Activated CD8-positive, alpha-beta memory T cell treated with anti-CD3 and anti-CD28 coated beads, Interleukin-2, amount 10 ng/mL, durations not matched to agents 7 days and 5 days (primary cell): ENCODE results near the gene PKD1. TPM values are rescaled to one million over a fixed set of nuclear protein-coding genes. Genes with fewer than 3 reads are reported as not detected.

Source experiments
- ATAC-seq: fragments of 150-1000 bp; cut with Tn5 transposase; one replicate; pipeline ENCODE4 v1.10.0; 2021; ENCODE audit warnings: moderate library complexity
- CTCF ChIA-PET: fragments of 350-600 bp; sonication (Branson Sonifier 250); formaldehyde crosslinking; loops from one replicate; lab custom pipeline; 2021; ENCODE audit warnings: antibody characterized with exemption; lab: Charles Lee
- DNase-seq: peaks from one replicate; pipeline ENCODE4 v3.0.0-alpha.2; 2020
- H3K27ac Mint-ChIP-seq: one replicate; pipeline ENCODE4 v1.8.0; 2021; ENCODE audit warnings: mild to moderate bottlenecking, mixed read lengths
- H3K27me3 Mint-ChIP-seq: one replicate; pipeline ENCODE4 v1.8.0; 2021; ENCODE audit warnings: mixed read lengths
- H3K36me3 Mint-ChIP-seq: one replicate; pipeline ENCODE4 v1.8.0; 2021; ENCODE audit warnings: mild to moderate bottlenecking, mixed read lengths
- H3K4me1 Mint-ChIP-seq: one replicate; pipeline ENCODE4 v1.8.0; 2021; ENCODE audit warnings: mixed read lengths
- H3K4me3 Mint-ChIP-seq: one replicate; pipeline ENCODE4 v1.8.0; 2021; ENCODE audit warnings: mild to moderate bottlenecking, moderate library complexity, mixed read lengths
- H3K9me3 Mint-ChIP-seq: one replicate; pipeline ENCODE4 v1.8.0; 2022; ENCODE audit warnings: low read depth, mixed read lengths
- total RNA-seq, 2 experiments: library from RNA; stranded (reverse); gene quantifications; one replicate each; pipeline ENCODE4 v1.2.3, GENCODE V29; 2021

The PKD1 gene
- total RNA-seq, 2 experiments from 2014 or later = 60.1 to 100 TPM

DNA sequence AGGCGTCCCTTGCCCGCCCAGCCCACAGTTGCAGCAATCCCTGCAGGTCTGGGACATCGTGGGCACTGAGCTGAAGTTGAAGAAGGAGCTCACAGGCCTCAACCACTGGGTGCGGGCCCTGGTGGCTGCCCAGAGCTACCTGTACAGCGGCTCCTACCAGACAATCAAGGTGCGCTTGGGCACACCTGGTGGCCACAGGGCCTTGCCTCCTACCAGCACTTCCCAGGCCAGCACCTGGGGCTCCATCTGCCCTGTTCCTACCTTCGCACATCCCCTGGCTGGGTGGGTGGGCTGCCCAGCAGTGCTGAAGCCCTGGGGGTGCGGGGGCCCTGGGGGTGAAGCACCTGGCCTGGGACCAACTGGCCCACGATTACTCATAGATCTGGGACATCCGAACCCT, 39.8 kb upstream of the PKD1 start:
- DNase-seq = no peak
- CTCF ChIA-PET = no interaction called here
- H3K27ac Mint-ChIP-seq = no peak overlapping the region
- no peaks in the 10 kb centered on the region for H3K4me1 Mint-ChIP-seq
- peaks cover 12% of the 10 kb centered on the region for H3K36me3 Mint-ChIP-seq
- no peak overlapping the region for H3K4me3 Mint-ChIP-seq
- no peak for ATAC-seq
- H3K27me3 Mint-ChIP-seq = no peaks in the 10 kb centered on the region
- no peaks in the 10 kb centered on the region for H3K9me3 Mint-ChIP-seq

DNA sequence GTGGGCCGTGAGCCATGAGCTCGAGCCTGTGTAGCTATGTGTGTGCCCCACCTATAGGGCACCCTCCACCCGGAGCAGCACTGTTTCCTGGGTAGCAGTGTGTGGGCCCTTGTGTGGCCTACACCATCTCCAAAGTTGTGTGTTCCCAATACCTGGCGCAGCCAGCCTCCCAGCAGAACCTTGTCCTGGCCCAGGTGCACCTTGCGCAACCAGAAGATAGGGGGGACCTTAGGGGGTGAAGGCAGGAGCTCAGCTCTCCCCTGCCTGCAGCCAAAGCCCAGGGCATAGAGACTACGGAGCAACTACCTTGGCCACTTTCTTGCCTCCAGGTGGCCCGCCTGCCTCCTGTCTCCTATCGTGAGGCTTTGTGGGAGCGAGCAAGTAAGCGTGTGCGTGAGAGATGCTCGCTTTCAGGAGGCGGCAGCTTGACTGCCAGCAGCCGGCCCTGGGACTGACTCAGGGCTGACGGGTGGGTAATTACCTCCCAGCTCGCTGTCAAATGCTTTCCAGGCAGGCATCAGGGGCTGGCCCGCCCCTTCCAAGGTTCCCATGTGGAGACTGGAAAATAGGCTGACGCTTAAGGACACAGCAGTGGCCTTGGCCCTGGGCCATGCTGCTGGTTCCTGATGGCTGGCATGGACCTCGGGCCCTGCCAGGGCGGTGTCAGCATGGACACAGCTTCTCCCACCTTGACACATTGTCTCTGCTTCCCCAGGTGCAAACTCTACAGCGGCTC, 38.9 kb upstream of the PKD1 start:
- peaks cover 12% of the 10 kb centered on the region for H3K36me3 Mint-ChIP-seq
- no peak overlapping the region for H3K27ac Mint-ChIP-seq

DNA sequence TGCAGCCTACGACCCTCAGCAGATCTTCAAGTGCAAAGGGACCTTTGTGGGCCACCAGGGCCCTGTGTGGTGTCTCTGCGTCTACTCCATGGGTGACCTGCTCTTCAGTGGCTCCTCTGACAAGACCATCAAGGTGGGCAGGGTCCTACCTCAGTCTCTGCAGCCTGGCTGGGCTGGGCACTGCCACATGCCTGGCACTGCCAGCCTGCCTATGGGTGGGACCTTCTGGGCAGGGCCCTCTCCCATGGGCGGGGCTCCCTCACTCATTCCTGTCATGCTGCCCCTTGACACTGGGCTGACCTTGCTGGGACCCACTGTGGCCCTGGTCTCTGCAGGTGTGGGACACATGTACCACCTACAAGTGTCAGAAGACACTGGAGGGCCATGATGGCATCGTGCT, 38.2 kb upstream of the PKD1 start:
- no peaks in the 10 kb centered on the region for H3K27me3 Mint-ChIP-seq
- H3K9me3 Mint-ChIP-seq = no peaks in the 10 kb centered on the region
- DNase-seq (no peak), ATAC-seq (no peak)
- H3K27ac Mint-ChIP-seq = no peak overlapping the region
- H3K4me1 Mint-ChIP-seq = no peaks in the 10 kb centered on the region
- CTCF ChIA-PET = interaction anchor here (1.6 kb wide), 1 partner anchor 18 kb away, joined by 4 read pairs; the partner anchor contains the start of gene TRAF7
- H3K36me3 Mint-ChIP-seq = peaks cover 12% of the 10 kb centered on the region
- no peak overlapping the region for H3K4me3 Mint-ChIP-seq

More for the DNA sequence above, 38.9 kb upstream of the PKD1 start:
- no peak for ATAC-seq
- Mint-ChIP-seq H3K4me1 (no peaks in the 10 kb centered on the region), H3K27me3 (no peaks in the 10 kb centered on the region), H3K4me3 (no peak overlapping the region), H3K9me3 (no peaks in the 10 kb centered on the region)
- CTCF ChIA-PET = interaction anchor here (1.6 kb wide), 1 partner anchor 19 kb away, joined by 4 read pairs; the partner anchor contains the start of gene TRAF7
- DNase-seq = no peak

DNA sequence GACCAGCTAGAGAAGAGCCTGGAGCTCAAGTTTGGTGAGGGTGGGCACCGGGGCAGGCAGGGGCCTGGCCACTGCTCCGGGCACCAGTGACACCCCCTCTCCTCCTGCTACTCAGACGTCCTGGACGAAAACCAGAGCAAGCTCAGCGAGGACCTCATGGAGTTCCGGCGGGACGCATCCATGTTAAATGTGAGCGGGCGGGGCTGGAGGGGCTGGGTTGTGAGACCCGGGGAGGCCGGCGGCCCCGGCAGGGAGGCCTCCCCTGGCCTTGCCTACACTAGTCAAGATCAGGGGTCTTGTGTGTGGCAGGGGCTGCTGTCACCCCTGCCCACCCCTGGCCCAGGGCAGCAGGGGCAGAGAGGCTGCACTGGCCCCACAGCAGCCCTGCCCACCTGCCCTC, 37.7 kb upstream of the PKD1 start:
- H3K4me3 Mint-ChIP-seq = no peak overlapping the region
- H3K27ac Mint-ChIP-seq = no peak overlapping the region
- DNase-seq (no peak), ATAC-seq (no peak)
- H3K36me3 Mint-ChIP-seq = peaks cover 12% of the 10 kb centered on the region
- H3K9me3 Mint-ChIP-seq = no peaks in the 10 kb centered on the region
- H3K27me3 Mint-ChIP-seq = no peaks in the 10 kb centered on the region
- CTCF ChIA-PET = interaction anchor here (1.6 kb wide), 1 partner anchor 18 kb away, joined by 4 read pairs; the partner anchor contains the start of gene TRAF7
- H3K4me1 Mint-ChIP-seq = no peaks in the 10 kb centered on the region

DNA sequence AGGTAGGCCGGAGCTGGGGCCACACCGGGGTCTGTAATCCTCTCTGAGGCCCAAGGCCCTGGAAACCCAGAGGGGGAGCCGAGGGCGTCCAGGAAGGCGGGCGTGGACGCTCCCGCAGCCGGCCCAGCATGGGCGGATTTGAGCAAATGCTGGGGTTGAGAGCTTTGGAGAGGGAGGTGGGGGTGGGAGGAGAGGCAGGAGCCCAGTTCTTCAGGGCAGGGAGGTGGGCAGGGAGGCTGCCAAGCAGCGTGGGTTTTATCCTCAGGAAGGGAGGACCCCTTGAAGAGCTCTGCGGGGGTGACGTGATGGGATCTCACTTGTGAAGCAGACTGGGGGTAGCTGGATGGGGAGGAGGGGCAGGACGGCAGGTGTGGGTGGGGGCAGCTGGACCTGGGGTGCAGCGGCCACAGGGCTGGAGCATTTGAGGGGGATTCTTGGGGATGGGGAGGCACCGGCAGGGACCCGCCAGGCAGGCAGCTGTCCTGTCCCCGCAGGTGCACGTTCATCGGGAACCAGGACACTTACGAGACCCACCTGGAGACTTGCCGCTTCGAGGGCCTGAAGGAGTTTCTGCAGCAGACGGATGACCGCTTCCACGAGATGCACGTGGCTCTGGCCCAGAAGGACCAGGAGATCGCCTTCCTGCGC, 37.1 kb upstream of the PKD1 start:
- no peaks in the 10 kb centered on the region for H3K27me3 Mint-ChIP-seq
- no peak overlapping the region for H3K4me3 Mint-ChIP-seq
- H3K27ac Mint-ChIP-seq = no peak overlapping the region
- no peaks in the 10 kb centered on the region for H3K4me1 Mint-ChIP-seq
- DNase-seq (no peak), ATAC-seq (no peak)
- CTCF ChIA-PET = interaction anchor here (1.6 kb wide), 1 partner anchor 17 kb away, joined by 4 read pairs; the partner anchor contains the start of gene TRAF7
- H3K9me3 Mint-ChIP-seq = no peaks in the 10 kb centered on the region
- peaks cover 12% of the 10 kb centered on the region for H3K36me3 Mint-ChIP-seq

DNA sequence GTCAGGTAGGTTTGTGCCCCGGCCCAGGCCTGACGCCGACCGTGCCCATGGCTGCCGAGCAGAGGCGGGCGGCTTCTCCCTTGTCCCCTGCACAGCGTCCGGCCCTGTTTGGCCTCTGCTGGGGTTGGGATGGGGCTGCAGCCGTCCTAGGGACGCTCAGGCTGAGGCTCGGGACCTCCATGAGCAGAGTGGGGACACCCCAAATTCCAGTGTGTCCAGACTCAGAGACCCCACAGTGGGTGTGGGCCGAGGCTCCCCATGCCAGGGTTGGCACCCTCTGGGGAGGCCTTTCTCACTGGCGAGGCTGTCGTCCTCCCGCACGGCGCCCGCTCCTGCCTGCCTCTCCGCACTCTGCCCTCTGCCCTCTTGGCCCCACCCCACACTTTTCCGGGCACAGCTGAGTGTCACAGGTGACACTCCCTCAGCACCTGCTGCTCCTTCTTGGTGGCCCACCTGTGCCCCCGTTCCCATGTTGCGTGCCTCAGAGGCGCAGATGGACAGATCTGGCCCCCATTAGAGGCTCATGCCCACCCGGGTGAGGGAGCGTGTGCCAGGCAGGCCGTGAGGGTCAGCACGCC, 36.0 kb upstream of the PKD1 start:
- H3K9me3 Mint-ChIP-seq = no peaks in the 10 kb centered on the region
- H3K4me1 Mint-ChIP-seq = no peaks in the 10 kb centered on the region
- no peak for DNase-seq
- H3K36me3 Mint-ChIP-seq = peaks cover 8% of the 10 kb centered on the region
- no peak overlapping the region for H3K4me3 Mint-ChIP-seq
- CTCF ChIA-PET = no interaction called here
- no peak for ATAC-seq
- H3K27ac Mint-ChIP-seq = no peak overlapping the region
- no peaks in the 10 kb centered on the region for H3K27me3 Mint-ChIP-seq

DNA sequence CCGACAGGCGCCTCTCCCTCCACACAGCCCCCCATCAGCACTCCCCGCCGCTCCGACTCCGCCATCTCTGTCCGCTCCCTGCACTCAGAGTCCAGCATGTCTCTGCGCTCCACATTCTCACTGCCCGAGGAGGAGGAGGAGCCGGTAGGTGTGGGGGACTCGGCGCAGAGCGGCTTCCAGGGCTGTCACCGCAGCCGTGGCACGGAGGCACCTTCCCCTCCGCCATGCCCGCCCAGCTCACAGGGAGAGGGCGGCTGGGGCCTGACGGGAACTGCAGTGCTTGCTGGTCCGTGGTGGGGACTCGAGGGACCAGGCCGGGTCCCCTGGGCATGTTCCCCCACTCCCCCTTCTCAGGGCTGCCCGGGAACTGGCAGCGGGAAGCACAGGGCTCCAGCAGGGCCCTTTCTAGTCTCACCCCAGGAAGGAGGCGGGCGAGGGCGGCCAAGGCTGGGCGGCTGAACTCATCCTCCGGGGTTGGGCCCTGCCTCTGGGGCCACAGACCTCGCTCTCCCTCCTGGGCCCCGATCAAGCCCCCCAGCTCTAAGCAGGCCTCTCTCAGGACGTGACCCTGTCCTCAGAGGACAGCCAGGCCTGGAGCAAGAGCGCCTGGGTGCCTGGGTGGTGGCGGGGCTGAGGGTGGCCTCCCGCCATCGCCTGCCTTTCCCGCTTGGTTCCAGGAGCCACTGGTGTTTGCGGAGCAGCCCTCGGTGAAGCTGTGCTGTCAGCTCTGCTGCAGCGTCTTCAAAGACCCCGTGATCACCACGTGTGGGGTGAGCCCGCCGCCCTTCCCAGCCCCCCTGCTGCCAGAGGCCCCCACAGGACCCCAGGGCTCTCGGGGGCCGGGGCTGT, 35.1 kb upstream of the PKD1 start:
- H3K27ac Mint-ChIP-seq = no peak overlapping the region
- CTCF ChIA-PET = no interaction called here
- ATAC-seq (no peak), DNase-seq (no peak)
- peaks cover 9% of the 10 kb centered on the region for H3K36me3 Mint-ChIP-seq
- H3K4me1 Mint-ChIP-seq = no peaks in the 10 kb centered on the region
- H3K27me3 Mint-ChIP-seq = no peaks in the 10 kb centered on the region
- H3K4me3 Mint-ChIP-seq = no peak overlapping the region
- H3K9me3 Mint-ChIP-seq = no peaks in the 10 kb centered on the region

DNA sequence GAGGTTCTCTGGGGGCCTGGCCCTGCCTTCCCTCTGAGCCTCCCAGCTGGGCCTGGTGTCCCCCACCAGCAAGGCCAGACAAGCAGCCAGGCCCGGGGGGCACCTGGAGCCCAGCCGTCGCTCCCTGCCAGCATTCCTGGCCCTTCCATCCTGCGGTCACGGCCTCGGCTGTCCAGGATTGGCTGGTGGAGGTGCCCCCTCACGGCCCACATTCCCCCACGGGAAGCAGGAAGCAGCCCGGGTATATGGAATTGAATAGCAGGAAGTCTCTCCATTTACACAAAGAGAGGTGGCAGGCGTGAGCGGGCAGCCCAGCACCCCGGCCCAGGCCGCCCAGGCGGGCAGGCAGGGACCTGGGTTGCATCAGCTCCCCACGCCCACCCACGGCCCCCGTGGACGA, 34.4 kb upstream of the PKD1 start:
- no peaks in the 10 kb centered on the region for H3K27me3 Mint-ChIP-seq
- H3K36me3 Mint-ChIP-seq = peaks cover 10% of the 10 kb centered on the region
- H3K9me3 Mint-ChIP-seq = no peaks in the 10 kb centered on the region
- CTCF ChIA-PET = no interaction called here
- H3K4me3 Mint-ChIP-seq = no peak overlapping the region
- H3K4me1 Mint-ChIP-seq = no peaks in the 10 kb centered on the region
- DNase-seq (no peak), ATAC-seq (no peak)
- no peak overlapping the region for H3K27ac Mint-ChIP-seq

DNA sequence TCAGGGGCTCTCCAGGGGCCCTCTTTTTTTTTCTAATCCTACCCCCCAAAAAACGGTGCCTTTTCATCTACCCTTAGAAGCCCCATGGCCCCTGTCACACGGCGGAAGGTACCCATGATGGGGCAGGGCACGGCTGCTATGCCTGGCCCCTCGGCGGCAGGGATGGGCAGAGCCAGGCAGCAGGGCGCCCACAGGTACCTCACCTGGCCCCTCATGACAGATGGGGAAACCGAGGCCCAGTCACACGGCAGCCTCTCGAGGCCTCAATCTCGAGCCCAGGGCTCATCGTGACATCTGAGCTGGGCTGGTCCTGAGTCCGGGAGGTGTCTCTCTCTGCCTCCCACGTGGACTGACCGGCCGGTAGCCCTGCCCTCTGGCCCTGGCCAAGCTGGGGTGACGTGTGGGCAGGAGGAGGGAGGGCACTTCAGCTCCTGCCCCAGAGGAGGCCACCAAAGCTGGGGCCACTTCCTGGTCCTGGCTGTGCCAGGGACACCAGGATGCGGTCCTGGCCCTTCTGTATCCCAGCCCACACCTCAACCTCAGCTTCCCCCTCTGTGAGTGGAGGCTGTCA, 31.5 kb upstream of the PKD1 start:
- peaks cover 15% of the 10 kb centered on the region for H3K36me3 Mint-ChIP-seq
- CTCF ChIA-PET = interaction anchor here (1.1 kb wide), 1 partner anchor 12 kb away, joined by 3 read pairs; the partner anchor contains the start of gene TRAF7

DNA sequence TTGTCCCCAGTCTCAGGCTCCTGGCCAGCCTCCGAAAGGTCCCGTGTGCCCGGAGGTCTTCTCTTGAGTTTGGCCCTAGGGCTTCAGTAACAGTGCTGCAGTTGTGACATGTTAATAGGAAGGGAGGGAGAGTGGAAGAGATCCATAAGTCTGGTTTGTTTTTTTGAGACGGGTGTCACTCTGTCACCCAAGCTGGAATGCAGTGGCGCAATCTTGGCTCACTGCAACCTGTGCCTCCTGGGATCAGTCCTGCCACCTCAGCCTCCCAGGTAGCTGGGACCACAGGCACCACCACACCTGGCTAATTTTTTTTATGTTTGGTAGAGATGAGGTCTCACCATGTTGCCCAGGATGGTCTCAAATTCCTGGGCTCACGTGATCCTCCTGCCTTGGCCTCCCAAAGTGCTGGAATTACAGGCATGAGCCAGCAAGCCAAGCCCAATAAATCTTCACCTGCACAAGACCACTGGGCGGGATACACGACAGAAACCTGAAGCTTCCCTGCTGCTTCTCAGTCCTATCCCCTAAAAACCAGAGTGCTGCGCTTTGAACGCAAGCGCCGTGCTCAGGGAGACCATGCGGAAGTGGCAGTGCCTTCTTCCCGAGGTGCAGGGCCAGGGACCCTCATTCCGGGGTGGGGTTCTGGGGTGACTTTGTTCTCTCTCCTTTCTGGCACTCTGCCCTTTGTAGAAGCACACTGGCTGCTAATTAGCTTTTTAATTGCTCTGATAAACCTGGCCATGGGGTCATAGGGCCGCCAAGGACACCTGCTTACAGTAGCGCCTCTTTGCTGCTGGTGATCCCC, 30.8 kb upstream of the PKD1 start:
- Mint-ChIP-seq H3K27ac (no peak overlapping the region), H3K4me1 (no peaks in the 10 kb centered on the region), H3K36me3 (peaks cover 14% of the 10 kb centered on the region), H3K9me3 (no peaks in the 10 kb centered on the region), H3K27me3 (no peaks in the 10 kb centered on the region), H3K4me3 (no peak overlapping the region)
- CTCF ChIA-PET = no interaction called here
- ATAC-seq (no peak), DNase-seq (no peak)

More for the DNA sequence above, 31.5 kb upstream of the PKD1 start:
- H3K4me1 Mint-ChIP-seq = no peaks in the 10 kb centered on the region
- no peaks in the 10 kb centered on the region for H3K27me3 Mint-ChIP-seq
- H3K9me3 Mint-ChIP-seq = no peaks in the 10 kb centered on the region
- ATAC-seq (no peak), DNase-seq (no peak)
- H3K27ac Mint-ChIP-seq = no peak overlapping the region
- no peak overlapping the region for H3K4me3 Mint-ChIP-seq

DNA sequence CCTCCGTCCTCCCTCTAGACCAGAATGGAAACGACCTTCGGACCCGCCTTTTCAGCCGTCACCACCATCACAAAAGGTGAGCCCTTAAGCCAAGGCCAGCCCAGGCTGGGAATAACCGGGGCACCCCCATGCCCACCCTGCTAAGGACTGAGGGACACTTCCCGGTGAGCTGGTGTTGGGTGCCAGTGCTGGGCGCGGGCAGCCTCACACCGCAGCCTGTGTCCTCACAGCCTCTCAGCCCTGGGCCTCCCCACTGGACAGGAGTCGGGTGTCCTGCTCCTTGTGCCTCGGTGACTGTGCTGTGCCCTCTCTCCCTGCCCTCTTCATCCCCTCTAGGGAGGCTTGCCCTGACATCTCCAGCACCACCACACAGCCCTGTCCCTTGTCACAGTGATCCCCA, 30.2 kb upstream of the PKD1 start:
- H3K27me3 Mint-ChIP-seq = no peaks in the 10 kb centered on the region
- H3K4me3 Mint-ChIP-seq = no peak overlapping the region
- no peak overlapping the region for H3K27ac Mint-ChIP-seq
- CTCF ChIA-PET = no interaction called here
- no peaks in the 10 kb centered on the region for H3K4me1 Mint-ChIP-seq
- ATAC-seq (no peak), DNase-seq (no peak)
- peaks cover 14% of the 10 kb centered on the region for H3K36me3 Mint-ChIP-seq
- H3K9me3 Mint-ChIP-seq = no peaks in the 10 kb centered on the region

DNA sequence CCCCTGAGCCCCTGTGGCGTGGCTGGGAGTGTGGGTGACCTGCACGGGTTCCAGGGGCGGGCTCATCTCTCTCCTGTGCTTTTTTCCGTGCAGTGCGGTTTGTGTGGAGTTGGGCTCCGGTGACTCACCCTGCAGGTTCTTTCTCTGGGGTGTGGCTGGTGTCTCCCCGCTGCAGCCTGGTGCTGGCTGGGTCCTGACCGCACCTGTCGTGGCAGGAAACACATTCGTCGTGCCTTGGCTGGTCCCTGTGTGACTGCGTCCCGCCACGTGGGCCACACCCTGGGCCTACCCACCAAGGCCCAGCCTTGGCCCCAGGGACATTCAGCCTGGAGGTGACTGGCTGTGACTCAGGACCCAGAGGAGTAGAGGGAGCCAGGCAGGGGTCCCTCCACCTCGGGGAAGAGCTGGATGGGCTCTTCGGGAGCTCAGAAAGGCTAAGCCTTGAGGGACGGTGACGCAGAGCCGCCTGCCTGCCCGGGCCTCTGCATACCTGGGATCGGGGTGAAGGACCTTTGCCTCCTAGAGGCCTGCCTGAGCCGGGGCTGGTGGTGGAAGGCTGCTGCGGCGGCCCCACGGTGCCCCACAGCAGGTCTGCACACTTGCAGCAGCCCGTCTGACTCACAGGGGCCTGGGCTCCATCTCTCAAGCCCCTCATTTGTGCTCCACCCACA, 27.6 kb upstream of the PKD1 start:
- Mint-ChIP-seq H3K9me3 (no peaks in the 10 kb centered on the region), H3K4me3 (no peak overlapping the region), H3K36me3 (peaks cover 14% of the 10 kb centered on the region), H3K4me1 (no peaks in the 10 kb centered on the region), H3K27ac (no peak overlapping the region), H3K27me3 (no peaks in the 10 kb centered on the region)
- ATAC-seq (no peak), DNase-seq (no peak)
- CTCF ChIA-PET = no interaction called here
